Motor neuron (in vitro differentiated cells): ENCODE data around the gene C16orf78. TPM values are rescaled to one million over a fixed set of nuclear protein-coding genes. Genes with fewer than 3 reads are reported as not detected.

Experiments
- ATAC-seq, 8 experiments: fragments of 200-7000 bp; cut with Tn5 transposase; replicated peaks in 6 of 8; 2 replicates each; pipeline ENCODE4 v1.8.0; 2021; ENCODE audit warnings: mild to moderate bottlenecking in 8 of 8, moderate library complexity in 8 of 8
- H3K27ac ChIP-seq, 2 donors: fragments of 250-450 bp; sonication (Bioruptor Pico); 2 replicates each; pipeline ENCODE4 v1.9.0; 2021; ENCODE audit warnings: antibody characterized with exemption in 2 of 2, mild to moderate bottlenecking in 2 of 2, moderate library complexity in 1 of 2
- H3K4me1 ChIP-seq, 2 donors: fragments of 250-450 bp; sonication (Bioruptor Pico); replicated peaks in 1 of 2; 2 replicates each; pipeline ENCODE4 v1.6.1; 2021; ENCODE audit warnings: antibody characterized with exemption in 2 of 2, mild to moderate bottlenecking in 2 of 2, moderate library complexity in 1 of 2
- H3K4me3 ChIP-seq, 5 donors: fragments of 250-450 bp; sonication (Bioruptor Pico); 2 replicates each; pipeline ENCODE4 v1.9.0; 2021; ENCODE audit warnings: antibody characterized with exemption in 5 of 5, mild to moderate bottlenecking in 5 of 5, moderate library complexity in 4 of 5
- WGBS, 10 experiments: fragments of 450-650 bp; shearing (Covaris generic); methylation state at CpG; one replicate each; pipeline ENCODE4 v1.0.0; 2022; 5-methylcytosine and 5-hydroxymethylcytosine counted together
- in situ Hi-C, 9 experiments: fragments of 400-800 bp; cut with MboI; loops; one replicate each; pipeline ENCODE4 v1.15.0; 2021; ENCODE audit warnings: low sequenced_read_pairs in 9 of 9, low pct_unique_long_range_greater_than_20kb in 2 of 9; ENCODE audit not compliant: unreplicated experiment in 9 of 9
- total RNA-seq, 8 experiments: library from RNA; unstranded; fragments of 300-600 nt; gene quantifications; 2 replicates each; pipeline versions ENCODE4 v1.2.3 to v1.2.4, GENCODE V29; 2022

Gene C16orf78
- total RNA-seq, 8 experiments from 2014 or later = not detected

GRCh38 chr16:49442805-49443204 lies 69.2 kb downstream of the C16orf78 start:
- H3K4me1 ChIP-seq = peaks cover 7 to 24% of the 10 kb centered on the region in 2 donors
- no peak overlapping the region for H3K27ac ChIP-seq
- H3K4me3 ChIP-seq = no peak overlapping the region
- ATAC-seq = no peak
- in situ Hi-C loops = no loop called here
- WGBS, 10 experiments = 26 to 94% (median 42%) methylated on average over 1 to 5 of the region's 5 CpGs; no CpG with 5 or more reads in 4 of the 10 experiments

GRCh38 chr16:49443576-49443975 lies 70.0 kb downstream of the C16orf78 start:
- in situ Hi-C loops = no loop called here
- peaks cover 7 to 24% of the 10 kb centered on the region in 2 donors for H3K4me1 ChIP-seq
- WGBS, 10 experiments = 15 to 100% (median 80%) methylated on average over 2 to 8 of the region's 9 CpGs; no CpG with 5 or more reads in 1 of the 10 experiments
- ATAC-seq = no peak
- no peak overlapping the region for H3K27ac ChIP-seq
- no peak overlapping the region for H3K4me3 ChIP-seq

- no peak for ATAC-seq
- Histone ChIP-seq H3K4me3 (no peak overlapping the region), H3K27ac (no peak overlapping the region), H3K4me1 (peaks cover 0 to 19% of the 10 kb centered on the region in 2 donors)
- in situ Hi-C loops = no loop called here
- WGBS, 10 experiments = 19 to 92% (median 74%) methylated on average over 1 to 2 of the region's 2 CpGs
These were observed 73.2 kb downstream of the C16orf78 start for GRCh38 chr16:49446805-49447204.

Other genes with a start within 250 kb of the C16orf78 start
- 1 to 10 TPM in 5 of 8 experiments, under 1 TPM in 2, not detected in 1; 0.28 to 8.6 (median 7.0) TPM for gene CBLN1, start 92.0 kb upstream of the C16orf78 start, total RNA-seq